Naive thymus-derived CD8-positive, alpha-beta T cell (primary cell): ENCODE results near the gene SMIM9. TPM values are rescaled to one million over a fixed set of nuclear protein-coding genes. Genes with fewer than 3 reads are reported as not detected.
"Not testable (repeated sequence)": the region's sequence is repeated elsewhere in the genome, so short reads cannot be mapped to it uniquely, and the experiment has no call there.

Experiments
- ATAC-seq, 2 donors: fragments of 150-1000 bp; cut with Tn5 transposase in 1 of 2; sonication (Bioruptor Pico), chemical (Tn5 transposase) in 1 of 2; 1 replicate in 1 of 2; 2 replicates in 1 of 2; pipeline ENCODE4 v1.10.0; 2021; ENCODE audit warnings: mild to moderate bottlenecking in 2 of 2, moderate library complexity in 2 of 2
- POLR2A ChIA-PET: fragments of 350-600 bp; sonication (Branson Sonifier 250); formaldehyde crosslinking; loops from one replicate; lab custom pipeline; 2021; ENCODE audit warnings: antibody characterized with exemption; lab: Charles Lee
- DNase-seq, 10 donors: peaks; one replicate each; pipeline versions ENCODE4 v3.0.0 to v3.0.0-alpha.2; 2020 to 2022
- H3K27ac Mint-ChIP-seq, 10 donors: one replicate each; pipeline ENCODE4 v1.8.0; 2020 to 2022; ENCODE audit warnings: mild to moderate bottlenecking in 10 of 10, mixed read lengths in 10 of 10, moderate library complexity in 4 of 10, inconsistent platforms in 1 of 10
- H3K27me3 Mint-ChIP-seq, 5 donors: one replicate each; pipeline ENCODE4 v1.8.0; 2021 to 2022; ENCODE audit warnings: mixed read lengths in 5 of 5
- H3K36me3 Mint-ChIP-seq, 3 donors: one replicate each; pipeline ENCODE4 v1.8.0; 2020 to 2022; ENCODE audit warnings: mixed read lengths in 3 of 3, mild to moderate bottlenecking in 2 of 3, inconsistent platforms in 1 of 3
- H3K4me1 Mint-ChIP-seq, 4 donors: one replicate each; pipeline ENCODE4 v1.8.0; 2021 to 2022; ENCODE audit warnings: mixed read lengths in 4 of 4
- H3K4me3 Mint-ChIP-seq, 10 donors: one replicate each; pipeline ENCODE4 v1.8.0; 2020 to 2022; ENCODE audit warnings: mild to moderate bottlenecking in 10 of 10, mixed read lengths in 10 of 10, moderate library complexity in 6 of 10, inconsistent platforms in 1 of 10
- H3K9me3 Mint-ChIP-seq, 9 donors: one replicate each; pipeline ENCODE4 v1.8.0; 2020 to 2022; ENCODE audit warnings: mixed read lengths in 9 of 9, mild to moderate bottlenecking in 3 of 9, inconsistent platforms in 1 of 9, moderate library complexity in 1 of 9
- polyA plus RNA-seq, 3 donors: library from polyadenylated mRNA; unstranded; fragments of 300-500 nt; fragmentation: Illumina TruSeq; gene quantifications; one replicate each; pipeline ENCODE4 v1.2.3, GENCODE V29; 2021
- total RNA-seq, 8 experiments: library from RNA in 2 of 8; stranded (reverse) in 2 of 8; gene quantifications; one replicate each; pipeline ENCODE4 v1.2.3 and lab custom pipeline; 2021 to 2026

Gene SMIM9
- not detected for total RNA-seq
- not detected for polyA plus RNA-seq
- 0 to 0.17 (median 0) reads per million in 6 experiments for total RNA-seq (lab: John Stamatoyannopoulos, UW)

GRCh38 chrX:154834562-154834961, at the start of gene SMIM9:
SMIM9 (minus strand) TSS chrX:154834662; CDS start chrX:154830856, 3,806 bp downstream.
- H3K4me1 Mint-ChIP-seq, result peaks cover 0 to 3% (median 0%) of the 10 kb centered on the region in 4 donors
- H3K4me3 Mint-ChIP-seq, result no peak within 1 kb of the TSS
- ATAC-seq (no peak), DNase-seq (no peak)
- H3K27ac Mint-ChIP-seq, result peak within 1 kb of the TSS in 1 of 10 donors; percentile 13
- no peaks in the 10 kb centered on the region for H3K9me3 Mint-ChIP-seq
- H3K36me3 Mint-ChIP-seq, result no peaks in the 10 kb centered on the region
- no peaks in the 10 kb centered on the region for H3K27me3 Mint-ChIP-seq
- POLR2A ChIA-PET, result no interaction called here

- H3K9me3 Mint-ChIP-seq, ATAC-seq, H3K27ac Mint-ChIP-seq, H3K4me1 Mint-ChIP-seq, H3K36me3 Mint-ChIP-seq, DNase-seq, H3K4me3 Mint-ChIP-seq, POLR2A ChIA-PET, H3K27me3 Mint-ChIP-seq: not testable (repeated sequence)
These were observed 49.6 kb upstream of the SMIM9 start for GRCh38 chrX:154884069-154884468.

DNA sequence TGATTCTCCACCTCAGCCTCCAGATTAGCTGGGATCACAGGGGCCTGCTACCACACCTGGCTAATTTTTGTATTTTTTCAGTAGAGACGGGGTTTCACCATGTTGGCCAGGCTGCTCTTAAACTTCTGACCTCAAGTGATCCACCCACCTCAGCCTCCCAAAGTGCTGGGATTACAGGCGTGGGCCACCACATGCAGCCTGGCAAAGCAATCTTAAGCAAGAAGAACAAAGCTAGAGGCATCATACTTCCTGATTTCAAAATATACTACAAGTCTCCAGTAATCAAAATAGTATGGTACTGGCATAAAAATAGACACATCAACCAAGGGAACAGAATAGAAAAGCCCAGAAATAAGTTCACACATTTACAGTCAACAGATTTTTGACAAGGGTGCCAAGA, 38.9 kb upstream of the SMIM9 start:
- Mint-ChIP-seq H3K27ac (no peak overlapping the region), H3K4me1 (peaks cover 0 to 2% (median under 1%) of the 10 kb centered on the region in 4 donors), H3K4me3 (no peak overlapping the region), H3K27me3 (peaks cover 0 to 3% (median 0%) of the 10 kb centered on the region in 5 donors), H3K9me3 (peaks cover 0 to 28% (median 6%) of the 10 kb centered on the region in 9 donors), H3K36me3 (peaks cover 0 to 3% (median 3%) of the 10 kb centered on the region in 3 donors)
- POLR2A ChIA-PET, result no interaction called here
- DNase-seq (no peak), ATAC-seq (no peak)

DNA sequence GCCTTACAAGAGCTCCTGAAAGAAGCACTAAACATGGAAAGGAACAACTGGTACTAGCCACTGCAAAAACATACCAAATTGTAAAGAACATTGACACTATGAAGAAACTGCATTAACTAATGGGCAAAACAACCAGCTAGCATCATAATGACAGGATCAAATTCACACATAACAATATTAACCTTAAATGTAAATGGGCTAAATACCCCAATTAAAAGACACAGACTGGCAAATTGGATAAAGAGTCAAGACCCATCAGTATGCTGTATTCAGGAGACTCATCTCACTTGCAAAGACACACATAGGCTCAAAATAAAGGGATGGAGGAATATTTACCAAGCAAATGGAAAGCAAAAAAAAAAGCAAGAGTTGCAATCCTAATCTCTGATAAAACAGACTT, 34.1 kb upstream of the SMIM9 start:
- H3K4me3 Mint-ChIP-seq, H3K4me1 Mint-ChIP-seq, H3K27me3 Mint-ChIP-seq, POLR2A ChIA-PET, DNase-seq, H3K27ac Mint-ChIP-seq, ATAC-seq: not testable (repeated sequence)
- peaks cover 0 to 61% (median 12%) of the 10 kb centered on the region in 9 donors for H3K9me3 Mint-ChIP-seq
- peaks cover 0 to 23% (median 9%) of the 10 kb centered on the region in 3 donors for H3K36me3 Mint-ChIP-seq

DNA sequence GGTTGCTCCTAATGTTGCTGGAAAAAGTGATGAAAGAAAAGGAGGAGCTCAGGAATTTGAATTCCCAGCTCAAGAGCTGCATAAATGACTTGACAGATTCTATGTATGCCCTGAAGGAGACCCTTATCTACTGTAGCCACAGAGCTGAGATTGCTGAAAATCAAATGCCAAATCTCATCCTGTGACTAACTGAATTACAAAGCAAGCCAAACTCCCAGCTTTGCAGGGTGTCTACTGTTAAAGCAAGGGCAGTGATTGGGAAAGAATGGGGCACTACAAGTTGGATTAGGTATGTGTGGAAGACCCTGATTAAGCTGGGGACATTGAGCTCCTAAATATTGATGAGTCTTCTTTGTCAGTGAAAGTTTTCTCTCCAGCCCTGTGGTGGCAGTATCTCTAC, 20.8 kb upstream of the SMIM9 start:
- Mint-ChIP-seq H3K4me3 (no peak overlapping the region), H3K36me3 (peaks cover 0 to 10% (median 3%) of the 10 kb centered on the region in 3 donors), H3K27me3 (no peaks in the 10 kb centered on the region), H3K4me1 (no peaks in the 10 kb centered on the region), H3K27ac (no peak overlapping the region), H3K9me3 (no peaks in the 10 kb centered on the region)
- DNase-seq (no peak), ATAC-seq (no peak)
- POLR2A ChIA-PET, result no interaction called here

DNA sequence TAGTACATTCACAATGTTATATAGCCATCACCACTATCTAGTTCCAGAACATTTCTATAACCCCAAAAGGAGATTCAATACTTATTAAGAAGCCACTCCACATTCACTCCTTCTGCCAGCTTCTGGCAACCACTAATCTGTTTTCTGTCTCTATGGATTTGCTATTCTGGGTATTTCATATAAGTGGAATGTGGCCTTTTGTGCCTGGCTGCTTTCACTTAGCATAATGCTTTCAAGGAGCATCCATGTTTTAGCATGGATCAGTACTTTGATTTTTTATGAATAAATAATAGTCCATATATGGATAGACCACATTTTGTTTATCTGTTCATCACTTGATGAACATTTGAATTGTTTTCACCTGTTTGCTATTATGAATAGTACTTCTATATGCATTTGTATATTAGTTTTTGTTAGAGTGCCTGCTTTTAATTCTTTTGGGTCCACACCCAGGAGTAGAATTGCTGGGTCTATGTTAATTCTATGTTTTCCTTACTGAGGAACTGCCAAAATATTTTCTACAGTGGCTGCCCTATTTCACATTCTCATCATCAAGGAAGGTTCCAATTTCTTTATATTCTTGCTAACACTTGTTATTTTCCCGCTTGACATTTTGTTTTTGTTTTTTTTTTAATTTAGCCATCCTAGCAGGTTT, 16.6 kb upstream of the SMIM9 start:
- Mint-ChIP-seq H3K27ac (peak overlapping the region in 1 of 10 donors; percentile 2), H3K27me3 (no peaks in the 10 kb centered on the region), H3K36me3 (peaks cover 0 to 2% (median 0%) of the 10 kb centered on the region in 3 donors), H3K4me3 (no peak overlapping the region), H3K9me3 (peaks cover 0 to 4% (median 0%) of the 10 kb centered on the region in 9 donors), H3K4me1 (no peaks in the 10 kb centered on the region)
- no peak for ATAC-seq
- no peak for DNase-seq
- POLR2A ChIA-PET, result no interaction called here

GRCh38 chrX:154840856-154841255, 6.4 kb upstream of the SMIM9 start:
- ATAC-seq, result peak; percentile 57 to 61
- Mint-ChIP-seq H3K36me3 (no peaks in the 10 kb centered on the region), H3K4me1 (no peaks in the 10 kb centered on the region), H3K27me3 (no peaks in the 10 kb centered on the region), H3K4me3 (no peak overlapping the region), H3K27ac (no peak overlapping the region), H3K9me3 (no peaks in the 10 kb centered on the region)
- POLR2A ChIA-PET, result no interaction called here
- peak in 4 of 10 donors; percentile 0 to 47 (median 38) for DNase-seq

- H3K9me3 Mint-ChIP-seq, result no peaks in the 10 kb centered on the region
- no peak overlapping the region for H3K4me3 Mint-ChIP-seq
- DNase-seq (no peak), ATAC-seq (no peak)
- no peak overlapping the region for H3K27ac Mint-ChIP-seq
- H3K27me3 Mint-ChIP-seq, result no peaks in the 10 kb centered on the region
- POLR2A ChIA-PET, result no interaction called here
- no peaks in the 10 kb centered on the region for H3K36me3 Mint-ChIP-seq
- no peaks in the 10 kb centered on the region for H3K4me1 Mint-ChIP-seq
These were observed 1.7 kb upstream of the SMIM9 start for GRCh38 chrX:154836163-154836562.

DNA sequence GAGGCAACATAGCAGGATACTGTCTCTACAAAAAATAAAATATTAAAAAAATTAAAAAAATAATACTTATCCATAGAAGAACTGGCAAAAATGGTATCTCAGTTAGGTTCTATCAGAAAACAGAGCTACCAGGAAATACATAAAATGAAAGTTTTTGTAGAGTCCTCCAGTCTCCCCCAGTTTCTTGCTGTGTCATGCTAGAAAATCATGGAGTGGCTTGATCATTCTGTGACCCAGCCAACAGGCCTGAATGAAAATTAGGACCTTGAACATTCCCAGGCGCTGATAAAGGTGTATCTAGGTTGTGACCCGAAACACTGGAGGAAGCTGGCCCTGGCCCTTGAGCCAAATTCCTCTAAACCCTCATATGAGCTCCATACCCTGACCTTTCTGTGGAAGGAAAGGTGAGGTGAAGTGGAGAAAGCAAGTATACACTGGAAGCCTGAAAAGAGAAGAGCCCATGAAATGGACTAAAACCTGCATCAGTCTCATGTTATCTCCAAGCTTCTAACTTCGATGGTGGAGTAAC, 652 bp downstream of the SMIM9 start:
- Mint-ChIP-seq H3K27me3 (no peaks in the 10 kb centered on the region), H3K4me3 (no peak overlapping the region), H3K9me3 (no peaks in the 10 kb centered on the region), H3K27ac (no peak overlapping the region), H3K36me3 (no peaks in the 10 kb centered on the region), H3K4me1 (peaks cover 0 to 8% (median 0%) of the 10 kb centered on the region in 4 donors)
- POLR2A ChIA-PET, result no interaction called here
- ATAC-seq (no peak), DNase-seq (no peak)

DNA sequence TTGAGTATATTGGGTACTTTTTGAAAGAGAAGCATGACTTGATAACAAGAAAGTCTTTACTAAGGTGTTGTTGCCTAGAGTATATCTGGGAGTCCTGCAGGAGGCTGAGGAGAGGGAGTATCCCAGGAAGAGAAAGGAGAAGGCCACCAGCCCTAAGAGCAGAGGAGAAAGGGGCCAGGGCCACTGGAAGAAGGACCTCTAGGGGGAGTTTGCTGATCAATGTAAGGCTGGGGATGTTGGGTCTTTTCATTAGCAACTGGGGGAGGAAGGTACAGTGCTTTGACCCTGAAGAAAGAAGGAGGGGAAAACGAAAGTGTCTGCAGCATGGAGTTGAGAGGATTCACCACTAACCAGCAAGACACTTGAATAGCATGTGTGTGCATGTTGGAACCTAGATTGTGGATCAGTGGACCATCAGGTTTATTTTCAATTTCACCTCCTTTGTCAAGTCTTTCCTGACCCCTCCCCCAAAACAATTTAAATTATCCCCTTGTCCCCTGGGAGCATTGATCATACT, 4.5 kb downstream of the SMIM9 start:
- no peak for ATAC-seq
- Mint-ChIP-seq H3K4me3 (no peak overlapping the region), H3K9me3 (no peaks in the 10 kb centered on the region), H3K36me3 (no peaks in the 10 kb centered on the region), H3K27ac (no peak overlapping the region), H3K4me1 (peaks cover 0 to 25% (median 0%) of the 10 kb centered on the region in 4 donors), H3K27me3 (no peaks in the 10 kb centered on the region)
- DNase-seq, result no peak
- POLR2A ChIA-PET, result no interaction called here

- no peak for ATAC-seq
- Mint-ChIP-seq H3K27ac (peak overlapping the region in 2 of 10 donors; percentile 41 to 68), H3K9me3 (no peaks in the 10 kb centered on the region), H3K4me3 (no peak overlapping the region), H3K27me3 (no peaks in the 10 kb centered on the region), H3K36me3 (no peaks in the 10 kb centered on the region), H3K4me1 (peaks cover 0 to 25% (median 0%) of the 10 kb centered on the region in 4 donors)
- DNase-seq, result no peak
- POLR2A ChIA-PET, result no interaction called here
These were observed 5.3 kb downstream of the SMIM9 start for GRCh38 chrX:154829134-154829533.

DNA sequence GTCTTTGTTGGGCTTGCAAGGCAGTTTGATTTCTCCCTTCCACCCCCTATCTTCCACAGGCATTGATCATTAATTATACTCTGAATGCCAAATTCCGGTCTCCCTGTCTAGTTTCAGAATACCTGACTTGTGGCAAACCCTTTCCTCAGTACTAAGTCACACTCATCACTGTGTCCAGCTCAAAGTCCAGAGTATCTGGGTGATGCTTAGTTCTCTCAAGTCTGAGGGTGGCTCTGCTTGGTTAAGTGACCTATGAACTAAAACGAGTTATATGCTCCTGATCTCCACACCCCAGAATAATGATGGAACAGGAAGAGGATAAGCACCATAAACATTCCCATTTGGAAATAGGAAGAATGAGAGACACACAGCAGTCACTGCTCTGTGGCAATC, 6.5 kb downstream of the SMIM9 start:
- peak overlapping the region in 1 of 10 donors; percentile 32 for H3K4me3 Mint-ChIP-seq
- ATAC-seq, result no peak
- POLR2A ChIA-PET, result no interaction called here
- H3K9me3 Mint-ChIP-seq, result no peaks in the 10 kb centered on the region
- no peaks in the 10 kb centered on the region for H3K36me3 Mint-ChIP-seq
- H3K27me3 Mint-ChIP-seq, result no peaks in the 10 kb centered on the region
- H3K27ac Mint-ChIP-seq, result peak overlapping the region in 2 of 10 donors; percentile 43 to 63
- DNase-seq, result no peak
- peaks cover 0 to 28% (median 0%) of the 10 kb centered on the region in 4 donors for H3K4me1 Mint-ChIP-seq

DNA sequence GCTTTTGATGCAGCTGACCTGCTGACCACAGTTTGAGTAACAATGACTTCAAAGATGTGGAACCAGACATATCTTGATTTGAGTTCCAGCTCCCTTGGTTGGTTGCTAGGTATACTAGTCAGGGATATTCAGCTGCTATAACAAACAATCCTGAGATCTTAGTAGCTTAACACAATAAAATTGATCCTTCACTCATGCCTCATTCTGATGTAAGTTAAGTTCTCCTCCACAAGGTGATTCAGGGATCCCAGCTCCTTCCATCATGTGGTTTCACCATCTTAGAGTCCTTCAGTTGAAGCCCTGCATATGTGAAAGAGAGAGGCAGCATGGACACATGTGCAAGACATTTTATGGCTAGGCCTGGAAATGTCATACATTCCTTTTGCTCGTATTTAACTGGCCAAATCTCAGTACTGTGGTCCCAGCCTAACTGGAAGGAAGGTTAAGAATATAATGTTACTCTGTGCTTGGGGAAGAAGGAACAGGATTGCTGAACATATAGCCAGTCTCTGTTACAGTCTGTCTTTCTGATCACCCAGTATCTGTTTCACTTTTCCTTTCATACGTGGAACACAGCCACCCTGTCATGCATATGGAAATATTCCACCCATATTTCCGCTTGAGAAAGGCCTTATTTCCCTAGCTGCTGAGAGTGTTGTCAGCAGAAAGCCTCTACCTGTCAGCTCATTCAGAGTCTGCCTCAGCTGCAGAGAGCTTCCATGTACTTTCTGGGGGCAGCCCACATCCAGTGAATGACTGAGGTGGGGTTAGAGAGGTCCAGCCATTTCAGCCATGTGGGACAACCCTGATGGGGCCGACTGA, 7.1 kb downstream of the SMIM9 start:
- peaks cover 0 to 28% (median 0%) of the 10 kb centered on the region in 4 donors for H3K4me1 Mint-ChIP-seq
- POLR2A ChIA-PET, result no interaction called here
- no peaks in the 10 kb centered on the region for H3K9me3 Mint-ChIP-seq
- H3K27ac Mint-ChIP-seq, result peak overlapping the region in 3 of 10 donors; percentile 6 to 63 (median 43)
- H3K36me3 Mint-ChIP-seq, result no peaks in the 10 kb centered on the region
- peak overlapping the region in 1 of 10 donors; percentile 49 for H3K4me3 Mint-ChIP-seq
- no peak for DNase-seq
- ATAC-seq, result no peak
- no peaks in the 10 kb centered on the region for H3K27me3 Mint-ChIP-seq
